Stimulated activated CD8-positive, alpha-beta memory T cell treated with anti-CD3 and anti-CD28 coated beads, Interleukin-4, amount 100 ng/mL, for 24 hours (primary cell): ENCODE measurements around the gene TENM4.

Experiments
- DNase-seq: peaks from one replicate; pipeline ENCODE4 v3.0.0-alpha.2; 2020; ENCODE audit warnings: low read depth

Gene TENM4

GRCh38 chr11:78699609-78700135 is 741.2 kb downstream of the TENM4 start:
- DNase-seq: no peak

- no peak for DNase-seq
Observed at GRCh38 chr11:78698612-78699011, 742.2 kb downstream of the TENM4 start.

- DNase-seq: no peak
Observed at GRCh38 chr11:78696177-78696576, 744.7 kb downstream of the TENM4 start.

- DNase-seq: no peak
Observed at GRCh38 chr11:78694152-78694551, 746.7 kb downstream of the TENM4 start.

- no peak for DNase-seq
Observed at GRCh38 chr11:78691215-78691614, 749.6 kb downstream of the TENM4 start.

GRCh38 chr11:78690352-78690987 is 750.4 kb downstream of the TENM4 start:
- no peak for DNase-seq

- DNase-seq: no peak
Observed at GRCh38 chr11:78689585-78690153, 751.2 kb downstream of the TENM4 start.

GRCh38 chr11:78689101-78689500 is 751.7 kb downstream of the TENM4 start:
- no peak for DNase-seq

GRCh38 chr11:78688460-78688859 is 752.4 kb downstream of the TENM4 start:
- DNase-seq: no peak

- no peak for DNase-seq
Observed at GRCh38 chr11:78685156-78685555, 755.7 kb downstream of the TENM4 start.

- DNase-seq: no peak
Observed at GRCh38 chr11:78684377-78684776, 756.5 kb downstream of the TENM4 start.

- DNase-seq: no peak
Observed at GRCh38 chr11:78683774-78684173, 757.1 kb downstream of the TENM4 start.

GRCh38 chr11:78676026-78676557 is 764.7 kb downstream of the TENM4 start:
- DNase-seq: no peak

- DNase-seq: no peak
Observed at GRCh38 chr11:78672850-78673620, 767.8 kb downstream of the TENM4 start.

- DNase-seq: no peak
Observed at GRCh38 chr11:78669249-78669648, 771.6 kb downstream of the TENM4 start.

GRCh38 chr11:78667461-78667860 is 773.4 kb downstream of the TENM4 start:
- DNase-seq: no peak

- DNase-seq: no peak
Observed at GRCh38 chr11:78666675-78667160, 774.1 kb downstream of the TENM4 start.

- no peak for DNase-seq
Observed at GRCh38 chr11:78664636-78665035, 776.2 kb downstream of the TENM4 start.

GRCh38 chr11:78662811-78663210 is 778.0 kb downstream of the TENM4 start:
- no peak for DNase-seq

GRCh38 chr11:78660471-78660870 is 780.4 kb downstream of the TENM4 start:
- DNase-seq: no peak

GRCh38 chr11:78659326-78660270 is 781.2 kb downstream of the TENM4 start:
- DNase-seq: no peak
